H1 (cell line): Measurements from ENCODE around the gene MPDU1. TPM values are rescaled to one million over a fixed set of nuclear protein-coding genes. Genes with fewer than 3 reads are reported as not detected.

Experiments used
- ASH2L ChIP-seq: fragments of 200-600, 300-600 bp; sonication (generic); IDR thresholded peaks from one replicate; pipeline ENCODE4 v1.7.1; 2017; ENCODE audit warnings: low read length
- CTCF ChIP-seq, 3 experiments: IDR thresholded peaks; 1 replicate in 2 of 3; 2 replicates in 1 of 3; pipeline versions ENCODE4 v1.5.1 to v1.6.1; 2011; ENCODE audit warnings: low read length in 3 of 3, mild to moderate bottlenecking in 3 of 3, inconsistent platforms in 2 of 3, low read depth in 1 of 3, moderate library complexity in 1 of 3; ENCODE audit not compliant: insufficient read depth in 1 of 3; ENCODE audit errors: control extremely low read depth in 1 of 3
- PHF8 ChIP-seq: fragments of 200-600 bp; sonication (generic); conservative IDR thresholded peaks from 2 replicates; pipeline ENCODE4 v1.7.1; 2012; ENCODE audit warnings: low read depth, mild to moderate bottlenecking, inconsistent platforms, low read length, moderate library complexity
- POLR2A ChIP-seq, 2 experiments: IDR thresholded peaks; 1 replicate in 1 of 2; 2 replicates in 1 of 2; pipeline ENCODE4 v1.6.1; 2011; ENCODE audit warnings: low read depth in 2 of 2, low read length in 2 of 2, mild to moderate bottlenecking in 2 of 2; ENCODE audit errors: control extremely low read depth in 1 of 2
- RBBP5 ChIP-seq: IDR thresholded peaks from 2 replicates; pipeline ENCODE4 v1.7.1; 2012; ENCODE audit warnings: low read depth, mild to moderate bottlenecking, inconsistent platforms, low read length, moderate library complexity, borderline replicate concordance
- SP2 ChIP-seq: IDR thresholded peaks from 2 replicates; pipeline ENCODE4 v1.6.1; 2012; ENCODE audit warnings: mild to moderate bottlenecking, low read length, inconsistent platforms
- SRF ChIP-seq: IDR thresholded peaks from 2 replicates; pipeline ENCODE4 v1.6.1; 2011; ENCODE audit warnings: mild to moderate bottlenecking, low read depth, low read length, moderate library complexity
- SUZ12 ChIP-seq: fragments of 200-600 bp; sonication (generic); IDR thresholded peaks from 2 replicates; pipeline ENCODE4 v1.6.1; 2012; ENCODE audit warnings: mild to moderate bottlenecking, inconsistent platforms, low read length, moderate library complexity, mixed read lengths
- TAF7 ChIP-seq: optimal IDR thresholded peaks from 2 replicates; pipeline ENCODE3; 2011; ENCODE audit warnings: low read depth, mild to moderate bottlenecking, inconsistent platforms, low read length, moderate library complexity, borderline replicate concordance
- polyA plus RNA-seq, 7 experiments: library from polyadenylated mRNA; depleted of rRNA in 3 of 7; stranded (reverse) in 5 of 7; unstranded in 2 of 7; fragments of >200 nt in 5 of 7; fragments of 200-250 nt in 2 of 7; gene quantifications; 1 replicate in 5 of 7; 2 replicates in 1 of 7; 4 replicates in 1 of 7; pipeline versions ENCODE4 v1.2.1 to v1.2.3, GENCODE V29; 2011 to 2013; ENCODE audit warnings: missing spikeins in 2 of 7, mixed read lengths in 2 of 7
- total RNA-seq: library from RNA; stranded (reverse); fragmentation: NEBNext Ultra II Directional; extraction: Animal tissue kit (Norgen Biotek cat#: 25700); gene quantifications from 2 replicates; pipeline ENCODE4 v1.2.1, GENCODE V29; 2021

Gene MPDU1
- total and polyA plus RNA-seq, 2 of the 8 experiments (the other 6 are each of a cell fraction or from before 2014, with no cell fraction given) = 63.2 to 142 TPM

GRCh38 chr17:7620835-7621234, 37.2 kb downstream of the MPDU1 start (continued):
- TF ChIP-seq SUZ12 = no peak
- TF ChIP-seq POLR2A (IDR thresholded peaks at IDR 0.05; ENCODE audit: control extremely low read depth in 1 of 2, low read depth in 2 of 2, low read length in 2 of 2) = no peak
- no peak for TF ChIP-seq CTCF (IDR thresholded peaks at IDR 0.05; ENCODE audit: control extremely low read depth in 1 of 3, insufficient read depth in 1 of 3, low read depth in 1 of 3, low read length in 3 of 3)
- TF ChIP-seq PHF8 = no peak
- TF ChIP-seq RBBP5 = no peak
- TF ChIP-seq ASH2L = no peak
- no peak for TF ChIP-seq SP2
- no peak for TF ChIP-seq TAF7
- no peak for TF ChIP-seq SRF
